Skeletal muscle satellite cell (primary cell): ENCODE results near the gene RAD51B.

Experiments used
- H3K27me3 ChIP-seq: 2 replicates; pipeline ENCODE4 v1.7.0; 2013; ENCODE audit warnings: low read length; ENCODE audit not compliant: control insufficient read depth, insufficient read depth
- H3K36me3 ChIP-seq: 2 replicates; pipeline ENCODE4 v1.7.0; 2013; ENCODE audit warnings: mild to moderate bottlenecking, control low read depth, low read length; ENCODE audit not compliant: insufficient read depth
- H3K4me1 ChIP-seq: 2 replicates; pipeline ENCODE4 v1.7.0; 2013; ENCODE audit warnings: low read length; ENCODE audit not compliant: control insufficient read depth, insufficient read depth
- H3K4me2 ChIP-seq: 2 replicates; pipeline ENCODE4 v1.7.0; 2013; ENCODE audit warnings: mild to moderate bottlenecking, low read length
- H3K4me3 ChIP-seq: 2 replicates; pipeline ENCODE4 v1.7.0; 2013; ENCODE audit warnings: low read length
- H3K9ac ChIP-seq: 2 replicates; pipeline ENCODE4 v1.7.0; 2013; ENCODE audit warnings: mild to moderate bottlenecking, low read depth, low read length, moderate library complexity
- H3K9me3 ChIP-seq: replicated peaks from 2 replicates; pipeline ENCODE4 v1.7.0; 2013; ENCODE audit warnings: mild to moderate bottlenecking, control low read depth, low read length

Gene RAD51B

DNA sequence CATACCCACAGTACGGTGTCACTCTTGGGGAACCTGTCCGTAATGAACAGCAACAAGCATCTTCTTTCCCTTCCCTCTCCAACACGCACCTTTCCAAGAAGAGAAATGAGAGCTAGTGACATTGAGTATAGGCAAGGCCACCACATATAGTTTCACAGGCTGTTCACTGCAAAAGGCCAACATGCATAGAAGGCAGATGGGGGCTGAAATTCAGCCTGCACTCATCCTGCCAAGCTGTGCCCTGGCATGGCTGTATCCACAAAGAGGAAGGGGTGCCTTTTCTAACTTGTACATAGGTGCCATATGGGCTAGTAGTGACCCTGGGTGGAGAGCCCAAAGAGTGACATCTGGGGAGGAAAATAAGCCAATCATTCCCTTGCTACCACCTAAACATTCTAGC lies 803.7 kb downstream of the RAD51B start:
- Histone ChIP-seq H3K4me1 (peaks cover 8% of the 10 kb centered on the region), H3K9me3 (no peaks in the 10 kb centered on the region), H3K9ac (no peak overlapping the region), H3K36me3 (no peaks in the 10 kb centered on the region), H3K4me3 (no peak overlapping the region), H3K4me2 (no peak overlapping the region), H3K27me3 (no peaks in the 10 kb centered on the region)

DNA sequence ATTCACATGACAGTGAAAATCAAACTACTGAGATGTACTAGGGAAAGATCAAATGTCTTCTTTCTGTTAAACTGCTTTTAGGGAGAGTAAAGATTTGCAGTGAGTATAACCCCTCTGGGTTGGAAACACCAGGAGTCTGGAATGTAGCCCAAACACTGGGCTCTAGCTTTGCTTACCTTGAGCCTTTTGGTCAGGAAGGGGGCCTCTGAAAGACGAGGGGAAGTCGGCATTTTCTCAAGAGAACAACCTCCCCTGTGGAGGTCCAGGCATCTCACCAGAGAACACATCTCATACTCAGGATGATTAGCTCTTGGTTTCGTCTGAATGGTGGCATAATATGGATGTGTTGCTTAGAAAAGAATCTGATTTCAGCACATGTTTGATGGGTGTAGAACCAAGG lies 804.2 kb downstream of the RAD51B start:
- no peak overlapping the region for H3K4me3 ChIP-seq
- no peak overlapping the region for H3K9ac ChIP-seq
- no peaks in the 10 kb centered on the region for H3K27me3 ChIP-seq
- H3K4me2 ChIP-seq: no peak overlapping the region
- H3K4me1 ChIP-seq: peaks cover 8% of the 10 kb centered on the region
- H3K36me3 ChIP-seq: no peaks in the 10 kb centered on the region
- no peaks in the 10 kb centered on the region for H3K9me3 ChIP-seq

DNA sequence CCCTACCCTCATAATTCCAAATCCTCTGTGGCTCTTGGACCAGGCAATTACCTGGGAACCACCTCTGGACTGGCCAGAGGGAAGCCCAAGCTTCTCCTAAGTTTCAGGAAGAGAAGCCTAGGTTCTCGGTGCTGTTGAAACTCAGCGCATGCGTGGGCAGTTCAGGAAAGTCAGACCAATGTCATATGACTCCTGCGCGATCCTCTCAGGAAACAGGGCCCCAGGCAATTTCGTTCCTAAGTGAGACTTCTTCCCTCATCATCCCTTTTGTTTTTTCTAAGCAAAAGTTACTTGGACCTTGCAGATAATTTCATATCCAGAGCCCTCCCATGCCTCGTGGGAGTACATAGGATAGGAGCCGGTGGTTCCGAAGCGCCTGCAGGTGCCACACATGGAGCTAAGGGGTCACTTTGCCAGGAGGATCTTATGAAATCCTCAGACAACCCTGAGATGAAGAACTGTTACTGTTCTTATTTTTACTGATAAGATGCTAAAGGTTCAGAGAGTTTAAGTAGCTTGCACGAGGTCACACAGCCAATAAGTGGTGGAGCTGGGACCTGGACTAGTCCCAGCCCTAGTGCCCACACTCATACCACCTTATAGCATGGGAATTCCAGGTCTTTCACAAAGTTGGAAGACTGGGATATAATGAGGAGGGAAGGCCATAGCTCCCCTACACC lies 805.1 kb downstream of the RAD51B start:
- H3K4me3 ChIP-seq: no peak overlapping the region
- no peaks in the 10 kb centered on the region for H3K27me3 ChIP-seq
- H3K9me3 ChIP-seq: no peaks in the 10 kb centered on the region
- H3K36me3 ChIP-seq: no peaks in the 10 kb centered on the region
- H3K4me2 ChIP-seq: no peak overlapping the region
- peaks cover 6% of the 10 kb centered on the region for H3K4me1 ChIP-seq
- no peak overlapping the region for H3K9ac ChIP-seq

DNA sequence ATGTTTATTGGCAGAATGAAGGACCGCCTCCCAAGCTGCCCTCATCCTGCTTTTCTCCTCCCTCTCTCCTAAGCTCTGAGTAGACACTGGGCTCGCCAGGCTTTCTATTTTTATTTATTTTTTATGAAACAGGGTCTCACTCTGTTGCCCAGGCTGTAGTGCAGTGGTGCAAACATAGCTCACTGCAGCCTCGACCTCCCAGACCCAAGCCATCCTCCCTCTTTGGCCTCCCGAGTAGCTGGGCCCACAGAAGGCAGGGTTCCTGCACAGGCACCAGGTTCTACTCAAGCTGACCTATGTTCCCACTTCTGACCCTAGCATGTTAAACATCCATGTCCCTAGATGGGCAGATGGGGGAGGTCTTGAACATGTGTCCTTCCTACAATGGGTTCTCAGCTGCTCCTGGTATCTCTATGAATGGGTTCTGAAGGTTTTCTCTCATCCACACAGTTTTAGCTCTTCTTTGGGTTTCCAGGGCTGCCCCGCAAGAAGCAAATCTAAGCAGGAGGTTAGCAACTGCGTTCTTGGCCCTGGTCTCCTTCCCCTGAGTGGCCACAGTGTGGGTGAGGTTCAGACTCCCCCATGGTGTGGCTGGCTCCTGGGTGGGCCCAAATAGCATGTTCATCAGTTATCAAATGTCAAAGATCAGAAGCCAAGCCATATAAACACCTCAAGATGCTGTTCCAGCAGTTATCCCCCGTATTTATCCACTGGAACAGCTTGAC lies 805.9 kb downstream of the RAD51B start:
- no peaks in the 10 kb centered on the region for H3K9me3 ChIP-seq
- H3K4me1 ChIP-seq: no peaks in the 10 kb centered on the region
- H3K27me3 ChIP-seq: no peaks in the 10 kb centered on the region
- no peak overlapping the region for H3K4me3 ChIP-seq
- no peak overlapping the region for H3K4me2 ChIP-seq
- no peaks in the 10 kb centered on the region for H3K36me3 ChIP-seq
- no peak overlapping the region for H3K9ac ChIP-seq

DNA sequence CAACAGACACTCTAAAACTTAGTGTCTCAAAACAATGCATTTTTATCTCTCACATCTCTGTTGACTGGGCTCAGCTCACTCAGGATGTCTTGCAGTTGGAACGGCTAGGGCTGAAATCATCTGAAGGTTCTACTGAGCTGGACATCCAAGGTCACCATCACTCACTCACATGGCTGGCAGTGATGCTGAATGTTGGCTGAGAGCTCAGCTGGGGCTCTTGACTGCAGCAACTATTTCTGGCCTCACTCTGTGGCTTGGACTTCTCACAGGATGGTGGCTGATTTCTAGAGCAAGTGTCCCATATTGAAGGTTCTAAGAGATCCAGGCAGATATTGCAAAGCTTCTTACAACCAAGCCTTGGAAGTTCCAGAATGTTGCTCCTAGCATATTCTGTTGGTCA lies 806.8 kb downstream of the RAD51B start:
- H3K4me1 ChIP-seq: no peaks in the 10 kb centered on the region
- no peak overlapping the region for H3K9ac ChIP-seq
- no peak overlapping the region for H3K4me3 ChIP-seq
- no peaks in the 10 kb centered on the region for H3K9me3 ChIP-seq
- H3K4me2 ChIP-seq: no peak overlapping the region
- no peaks in the 10 kb centered on the region for H3K36me3 ChIP-seq
- no peaks in the 10 kb centered on the region for H3K27me3 ChIP-seq

DNA sequence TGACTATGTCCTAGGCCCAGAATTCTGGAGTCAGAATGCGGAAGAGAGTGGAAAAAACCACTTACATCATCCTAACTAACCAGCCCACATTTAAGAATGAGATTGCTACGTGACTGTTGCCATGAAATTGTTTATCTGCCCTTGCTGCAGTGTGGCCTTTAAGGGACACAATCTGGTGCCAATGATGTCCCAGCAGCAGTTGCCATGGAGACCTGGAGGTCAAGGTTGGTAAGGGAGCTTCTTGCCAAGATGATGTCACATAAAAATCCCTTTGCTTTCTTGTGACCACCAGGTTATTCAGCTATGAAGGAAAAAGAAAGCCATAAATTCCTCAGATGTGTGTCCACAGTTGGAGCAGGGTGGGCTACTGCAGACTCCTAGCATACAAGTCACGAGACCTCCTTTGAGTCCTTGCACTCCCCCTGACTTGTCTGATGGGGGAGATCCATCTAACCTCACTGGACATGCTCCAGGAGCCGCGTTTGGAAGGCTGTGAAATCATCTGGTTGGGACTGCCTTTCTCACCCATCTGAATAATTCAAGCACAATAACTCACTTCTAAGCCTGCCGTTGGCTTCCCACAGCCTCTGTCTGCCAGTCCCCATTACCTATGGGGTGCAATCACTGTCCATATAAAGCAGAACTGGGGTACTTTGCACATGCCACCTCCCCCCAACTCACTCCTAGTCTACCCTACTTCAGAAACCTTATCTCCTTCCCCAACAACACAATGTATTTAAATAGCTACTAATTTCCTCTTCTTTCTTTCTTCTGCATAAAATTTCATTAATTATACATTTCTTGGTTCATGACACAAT lies 807.7 kb downstream of the RAD51B start:
- Histone ChIP-seq H3K9ac (no peak overlapping the region), H3K36me3 (no peaks in the 10 kb centered on the region), H3K4me3 (no peak overlapping the region), H3K4me1 (no peaks in the 10 kb centered on the region), H3K9me3 (no peaks in the 10 kb centered on the region), H3K27me3 (no peaks in the 10 kb centered on the region), H3K4me2 (no peak overlapping the region)

DNA sequence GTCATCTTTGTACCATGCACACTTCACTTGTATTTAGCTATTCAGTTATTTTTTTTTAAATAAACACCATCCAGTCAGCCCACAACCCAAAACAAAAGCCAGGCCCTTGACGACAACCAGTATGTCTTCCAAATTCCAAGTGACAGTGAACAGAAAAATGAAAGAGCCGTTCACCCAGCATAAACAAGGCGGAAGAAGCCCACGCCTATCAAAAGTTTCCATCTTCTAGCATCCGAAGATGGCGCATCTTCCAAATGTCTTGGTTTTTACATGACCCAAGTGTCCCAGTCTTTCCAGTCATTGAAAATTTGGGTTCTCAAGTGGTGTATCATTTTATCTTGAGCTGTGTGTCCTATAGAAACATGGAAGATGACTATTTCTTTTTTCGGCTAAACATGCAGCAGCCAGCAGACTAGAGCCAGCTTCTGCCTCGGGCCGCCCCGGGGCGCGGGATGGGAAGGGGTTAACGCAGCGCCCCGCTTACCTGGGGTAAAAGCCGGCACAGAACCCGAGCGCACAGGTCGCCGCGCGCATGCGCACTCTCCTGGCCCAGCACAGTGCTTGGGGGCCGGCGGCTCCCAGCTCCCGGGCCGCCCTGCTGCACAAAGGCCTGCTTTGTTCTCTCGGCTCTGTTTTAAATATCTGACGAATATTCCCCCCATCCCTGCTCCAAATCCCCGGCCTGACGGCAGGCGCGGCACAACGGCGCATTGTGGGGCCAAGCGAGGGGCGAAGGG lies 808.5 kb downstream of the RAD51B start:
- Histone ChIP-seq H3K4me1 (peaks cover 2% of the 10 kb centered on the region), H3K27me3 (no peaks in the 10 kb centered on the region), H3K9me3 (no peaks in the 10 kb centered on the region), H3K36me3 (no peaks in the 10 kb centered on the region), H3K9ac (no peak overlapping the region), H3K4me2 (no peak overlapping the region), H3K4me3 (no peak overlapping the region)

DNA sequence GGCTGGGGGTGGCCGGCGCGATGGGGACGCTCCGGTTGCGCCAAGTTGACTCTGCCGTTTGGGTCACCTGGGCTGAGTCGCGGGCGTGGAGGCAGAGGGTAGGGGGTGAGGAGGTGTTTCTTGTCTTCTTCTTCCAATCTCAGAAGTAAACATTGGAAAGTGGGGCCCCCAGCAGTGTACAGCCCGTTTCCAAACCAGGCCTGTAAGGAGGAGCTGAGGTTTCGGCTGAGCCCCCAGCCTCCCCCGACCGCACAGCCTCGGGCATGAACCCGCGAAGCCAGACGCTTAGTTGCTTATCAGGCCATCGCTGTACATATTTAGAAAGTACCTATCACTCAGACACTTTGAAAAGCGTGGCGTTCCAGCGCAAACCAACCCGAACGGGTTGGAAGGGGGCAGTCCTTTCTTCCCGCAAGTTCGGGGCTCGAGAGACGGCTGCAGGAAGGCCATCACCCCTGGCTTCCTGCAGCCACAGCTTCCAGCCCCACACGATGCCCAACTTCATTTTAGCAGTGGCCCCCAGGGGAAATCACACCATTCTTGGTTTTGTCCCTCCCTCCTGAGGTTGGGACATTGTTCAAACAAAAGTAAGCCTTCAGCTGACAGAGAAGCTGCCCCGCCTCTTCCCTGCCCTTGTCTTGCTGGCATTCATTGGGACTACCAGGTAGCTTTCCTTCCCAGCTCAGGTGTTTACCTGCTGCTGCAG lies 809.2 kb downstream of the RAD51B start:
- Histone ChIP-seq H3K4me3 (no peak overlapping the region), H3K9ac (no peak overlapping the region), H3K9me3 (no peaks in the 10 kb centered on the region), H3K4me2 (no peak overlapping the region), H3K4me1 (peaks cover 9% of the 10 kb centered on the region), H3K27me3 (no peaks in the 10 kb centered on the region), H3K36me3 (no peaks in the 10 kb centered on the region)

DNA sequence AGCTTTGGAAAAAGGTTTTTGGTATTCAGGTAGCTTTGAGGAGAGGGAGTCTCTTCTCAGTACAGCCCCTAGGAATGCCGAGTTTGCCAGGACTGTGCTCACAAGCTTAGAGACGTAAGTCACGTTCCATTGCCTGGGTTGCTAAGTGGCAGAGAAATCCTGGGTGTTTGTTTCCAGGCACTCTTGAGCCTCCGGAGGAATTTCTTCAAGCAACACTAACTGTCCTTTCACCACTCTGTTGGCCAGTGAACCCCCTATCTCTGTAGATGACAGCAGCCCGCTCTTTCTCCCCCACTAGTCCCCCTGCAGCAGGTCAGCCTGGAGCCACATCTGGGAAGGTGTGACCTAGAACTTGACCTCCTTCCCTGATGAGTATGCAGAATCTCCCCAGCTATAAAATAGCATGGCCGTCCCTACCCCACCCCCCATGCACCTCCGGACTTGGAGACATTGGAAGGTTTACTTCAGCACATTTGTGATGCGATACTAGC lies 810.5 kb downstream of the RAD51B start:
- Histone ChIP-seq H3K9ac (no peak overlapping the region), H3K36me3 (no peaks in the 10 kb centered on the region), H3K4me1 (peaks cover 17% of the 10 kb centered on the region), H3K4me2 (no peak overlapping the region), H3K27me3 (no peaks in the 10 kb centered on the region), H3K4me3 (no peak overlapping the region), H3K9me3 (no peaks in the 10 kb centered on the region)

DNA sequence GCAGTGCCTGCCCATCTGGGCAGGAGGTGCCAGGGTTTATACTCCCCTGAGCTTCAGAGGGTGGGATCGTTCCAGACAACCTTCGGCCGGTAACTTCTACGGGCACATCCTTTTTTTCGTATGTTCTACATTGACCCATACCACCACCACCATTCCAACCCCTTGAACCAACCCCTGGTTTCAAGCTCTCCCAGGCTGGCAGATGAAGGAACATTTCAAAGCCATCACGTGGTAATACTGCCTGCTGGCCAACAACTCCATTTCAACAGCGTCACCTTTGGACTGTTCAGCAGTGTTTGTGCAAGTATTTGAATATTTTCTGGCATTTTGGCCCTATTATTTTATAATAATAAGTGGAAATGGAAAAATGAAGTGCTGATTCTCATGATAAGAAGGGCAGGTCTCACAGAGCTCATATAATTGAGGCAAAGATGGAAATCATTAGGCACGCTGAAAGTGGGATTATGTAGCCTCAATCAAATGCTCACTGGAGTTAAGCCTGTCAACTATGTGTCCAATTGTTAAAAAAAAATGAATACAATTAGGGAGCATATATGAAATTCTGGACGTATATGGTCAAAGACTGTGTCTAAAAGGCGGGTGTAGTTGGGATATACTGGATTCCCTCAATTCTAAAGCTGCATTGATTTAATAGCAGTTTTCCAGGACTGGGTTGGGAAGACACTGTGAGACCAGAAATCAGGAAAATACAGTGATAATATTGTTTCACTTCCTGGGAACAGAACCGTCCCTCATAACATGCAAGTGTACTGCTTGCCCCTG lies 811.2 kb downstream of the RAD51B start:
- Histone ChIP-seq H3K4me2 (no peak overlapping the region), H3K9me3 (no peaks in the 10 kb centered on the region), H3K9ac (no peak overlapping the region), H3K27me3 (no peaks in the 10 kb centered on the region), H3K36me3 (no peaks in the 10 kb centered on the region), H3K4me1 (peaks cover 17% of the 10 kb centered on the region), H3K4me3 (no peak overlapping the region)
